Left ventricle myocardium inferior (tissue), 1 donor: ENCODE measurements around the gene ZNF20. TPM values are rescaled to one million over a fixed set of nuclear protein-coding genes. Genes with fewer than 3 reads are reported as not detected.
"Not testable (repeated sequence)": the region's sequence is repeated elsewhere in the genome, so short reads cannot be mapped to it uniquely, and the experiment has no call there.

Experiments
- DNase-seq: peaks from one replicate; pipeline ENCODE4 v3.0.0-alpha.2; 2020
- H3K27ac ChIP-seq: fragments of 200-600 bp; replicated peaks from 2 replicates; pipeline ENCODE4 v1.8.0; 2021
- H3K27me3 ChIP-seq: fragments of 200-600 bp; 2 replicates; pipeline ENCODE4 v1.8.0; 2021; ENCODE audit warnings: low read depth
- H3K36me3 ChIP-seq: fragments of 200-600 bp; 2 replicates; pipeline ENCODE4 v1.8.0; 2021
- H3K4me1 ChIP-seq: fragments of 200-600 bp; 2 replicates; pipeline ENCODE4 v1.8.0; 2021
- H3K4me3 ChIP-seq: fragments of 200-600 bp; 2 replicates; pipeline ENCODE4 v1.8.0; 2021; ENCODE audit warnings: mild to moderate bottlenecking, moderate library complexity
- H3K9me3 ChIP-seq: fragments of 200-600 bp; replicated peaks from 2 replicates; pipeline ENCODE4 v1.8.0; 2021
- CTCF ChIP-seq: fragments of 200-600 bp; IDR thresholded peaks from 2 replicates; pipeline ENCODE4 v1.8.0; 2021; ENCODE audit warnings: antibody characterized with exemption, mild to moderate bottlenecking, borderline replicate concordance
- intact Hi-C: fragments of 100-400 bp; cut with micrococcal nuclease; formaldehyde crosslinking; loops from one replicate; pipeline ENCODE4 v1.11.0; 2022
- total RNA-seq: library from RNA; stranded (reverse); fragmentation: NEBNext Ultra II Directional; extraction: Animal tissue kit (Norgen Biotek cat#: 25700); gene quantifications from one replicate; pipeline ENCODE4 v1.2.1, GENCODE V29; 2021
- donor health status: DM: no; HTN: yes; CAD: no; lungs with severe emphysema.

Gene ZNF20
- total RNA-seq, 1 donor from 2014 or later, result 2.2 TPM

DNA sequence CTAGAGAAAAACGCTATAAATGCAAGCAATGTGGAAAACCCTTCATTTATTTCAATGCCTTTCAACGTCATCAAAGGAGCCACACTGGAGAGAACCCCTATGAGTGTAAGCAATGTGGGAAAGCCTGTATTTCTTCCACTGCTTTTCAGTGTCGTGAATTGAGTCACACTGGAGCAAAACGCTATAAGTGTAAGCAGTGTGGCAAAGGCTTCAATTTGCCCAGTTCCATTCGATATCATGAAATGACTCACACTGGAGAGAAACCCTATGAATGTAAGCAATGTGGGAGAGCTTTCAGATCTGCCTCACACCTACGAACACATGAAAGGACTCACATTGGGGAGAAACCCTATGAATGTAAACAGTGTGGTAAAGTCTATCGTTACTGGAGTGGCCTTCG lies 27.4 kb downstream of the ZNF20 start:
- H3K27me3 ChIP-seq, result no peaks in the 10 kb centered on the region
- H3K9me3 ChIP-seq, result peaks cover 27% of the 10 kb centered on the region
- no peak overlapping the region for H3K4me3 ChIP-seq
- intact Hi-C loops, result no loop called here
- no peaks in the 10 kb centered on the region for H3K4me1 ChIP-seq
- no peak for TF ChIP-seq CTCF
- no peak overlapping the region for H3K27ac ChIP-seq
- DNase-seq, result no peak
- peaks cover 47% of the 10 kb centered on the region for H3K36me3 ChIP-seq

DNA sequence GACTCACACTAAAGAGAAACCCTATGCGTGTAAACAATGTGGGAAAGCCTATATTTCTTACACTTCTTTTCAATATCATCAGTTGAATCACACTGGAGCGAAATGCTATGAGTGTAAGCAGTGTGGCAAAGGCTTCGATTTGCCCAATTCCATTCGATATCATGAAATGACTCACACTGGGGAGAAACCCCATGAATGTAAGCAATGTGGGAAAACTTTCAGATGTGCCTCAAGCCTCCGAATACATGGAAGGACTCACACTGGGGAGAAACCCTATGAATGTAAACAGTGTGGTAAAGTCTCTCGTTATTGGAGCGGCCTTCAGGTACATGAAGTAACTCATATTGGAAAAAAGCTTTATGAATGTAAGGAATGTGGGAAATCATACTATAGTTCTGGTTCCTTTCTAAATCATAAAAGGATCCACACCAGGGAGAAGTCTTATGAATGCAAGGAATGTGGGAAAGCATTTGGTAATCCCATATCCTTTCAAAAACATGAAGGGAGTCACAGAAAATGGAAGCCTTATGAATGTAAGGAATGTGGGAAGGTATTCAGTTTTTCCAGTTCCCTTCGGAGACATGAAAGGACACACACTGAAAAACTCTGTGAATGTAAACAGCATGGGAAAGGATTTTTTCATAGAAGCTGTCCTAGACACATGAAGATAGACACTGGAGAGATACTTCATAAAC lies 28.1 kb downstream of the ZNF20 start:
- H3K4me3 ChIP-seq, result no peak overlapping the region
- H3K4me1 ChIP-seq, result no peaks in the 10 kb centered on the region
- no peak for TF ChIP-seq CTCF
- no peak overlapping the region for H3K27ac ChIP-seq
- intact Hi-C loops, result no loop called here
- no peaks in the 10 kb centered on the region for H3K27me3 ChIP-seq
- peaks cover 47% of the 10 kb centered on the region for H3K36me3 ChIP-seq
- H3K9me3 ChIP-seq, result peaks cover 27% of the 10 kb centered on the region
- DNase-seq, result no peak

DNA sequence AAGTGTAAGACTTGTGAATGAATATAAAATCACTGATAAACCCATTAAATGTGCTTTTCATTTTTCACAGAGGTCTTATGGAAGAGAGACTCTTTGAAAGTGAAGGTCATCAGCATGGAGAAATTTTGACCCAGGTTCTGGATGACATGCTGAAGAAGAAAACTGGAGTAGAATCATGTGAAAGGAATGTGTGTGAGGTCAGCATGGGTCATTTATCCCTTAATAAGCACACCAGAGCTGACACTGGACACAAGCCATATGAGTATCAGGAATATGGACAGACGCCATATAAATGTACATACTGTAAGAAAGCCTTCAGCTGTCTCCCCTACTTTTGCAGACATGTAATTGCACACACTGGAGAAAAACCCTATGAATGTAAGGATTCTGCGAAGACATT lies 29.0 kb downstream of the ZNF20 start:
- peaks cover 47% of the 10 kb centered on the region for H3K36me3 ChIP-seq
- TF ChIP-seq CTCF, result no peak
- no peaks in the 10 kb centered on the region for H3K27me3 ChIP-seq
- H3K4me1 ChIP-seq, result no peaks in the 10 kb centered on the region
- H3K4me3 ChIP-seq, result no peak overlapping the region
- peaks cover 27% of the 10 kb centered on the region for H3K9me3 ChIP-seq
- intact Hi-C loops, result no loop called here
- DNase-seq, result no peak
- H3K27ac ChIP-seq, result no peak overlapping the region

- H3K9me3 ChIP-seq, DNase-seq, H3K4me3 ChIP-seq, H3K4me1 ChIP-seq, H3K27ac ChIP-seq, intact Hi-C loops, H3K27me3 ChIP-seq, H3K36me3 ChIP-seq: not testable (repeated sequence)
Measured at GRCh38 chr19:12103909-12104308, 36.2 kb downstream of the ZNF20 start.

DNA sequence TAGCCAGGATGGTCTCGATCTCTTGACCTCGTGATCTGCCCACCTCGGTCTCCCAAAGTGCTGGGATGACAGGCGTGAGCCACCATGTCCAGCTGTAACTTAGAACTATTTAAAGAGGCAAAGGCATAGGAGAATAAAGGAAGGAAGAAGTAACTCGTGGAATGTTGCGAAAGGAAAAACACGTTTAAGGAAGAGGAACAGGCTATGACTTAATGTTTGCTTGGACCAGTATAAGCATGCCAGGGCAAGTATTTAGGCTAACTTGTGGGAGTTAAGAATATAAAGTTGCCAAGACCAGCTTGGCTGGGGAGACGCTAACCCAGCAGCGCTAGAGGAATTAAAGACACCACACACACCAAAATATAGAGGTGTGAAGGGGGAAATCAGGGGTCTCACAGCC lies 42.1 kb downstream of the ZNF20 start:
- Histone ChIP-seq H3K4me3 (no peak overlapping the region), H3K36me3 (peaks cover 8% of the 10 kb centered on the region), H3K27ac (no peak overlapping the region), H3K9me3 (no peaks in the 10 kb centered on the region), H3K27me3 (no peaks in the 10 kb centered on the region), H3K4me1 (peaks cover 4% of the 10 kb centered on the region)
- TF ChIP-seq CTCF, result no peak
- DNase-seq, result no peak
- intact Hi-C loops, result no loop called here

DNA sequence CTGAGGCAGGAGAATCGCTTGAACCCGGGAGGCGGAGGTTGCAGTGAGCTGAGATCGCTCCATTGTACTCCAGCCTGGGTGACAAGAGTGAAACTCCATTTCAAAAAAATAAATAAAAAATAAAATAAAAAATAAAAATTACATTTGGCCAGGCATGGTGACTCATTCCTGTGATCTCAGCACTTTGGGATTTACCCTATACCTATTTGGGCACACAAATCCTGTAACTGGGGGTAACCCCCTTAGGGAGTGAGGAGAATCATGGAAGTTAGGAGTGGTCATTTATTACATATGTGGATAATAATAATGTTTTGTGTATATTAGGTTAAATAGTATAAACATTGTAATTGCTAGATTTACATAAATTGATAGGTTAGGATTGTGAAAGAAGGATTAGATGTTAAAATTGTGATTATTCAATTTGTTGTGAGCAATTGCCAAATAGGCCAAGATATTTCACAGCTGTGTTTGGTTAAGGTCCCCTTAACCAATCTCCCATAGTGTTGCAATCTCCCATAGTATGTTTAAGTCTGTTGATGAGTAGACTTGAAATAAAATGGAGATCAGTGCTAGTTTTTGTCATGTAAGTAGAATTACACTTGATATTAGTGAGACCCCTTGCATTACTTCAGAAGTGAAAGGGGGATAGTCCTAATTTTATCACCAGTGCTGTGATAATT lies 44.9 kb downstream of the ZNF20 start:
- H3K27me3 ChIP-seq, result no peaks in the 10 kb centered on the region
- H3K36me3 ChIP-seq, result peaks cover 8% of the 10 kb centered on the region
- TF ChIP-seq CTCF, result no peak
- H3K4me1 ChIP-seq, result peaks cover 24% of the 10 kb centered on the region
- no peak for DNase-seq
- no peak overlapping the region for H3K27ac ChIP-seq
- intact Hi-C loops, result no loop called here
- H3K9me3 ChIP-seq, result no peaks in the 10 kb centered on the region
- no peak overlapping the region for H3K4me3 ChIP-seq
